KMS-11 (cell line): Measurements from ENCODE around the gene RIF1.
A peak's percentile ranks its signal among the peaks of the same experiment; 100 is the strongest.

Experiments
- H2AFZ ChIP-seq: fragments of 200-600 bp; sonication (generic); 2 replicates; pipeline ENCODE4 v1.6.1; 2016; ENCODE audit warnings: antibody characterized with exemption, mixed run types, low read depth
- H3K27ac ChIP-seq: fragments of 200-600 bp; sonication (generic); 2 replicates; pipeline ENCODE4 v1.6.1; 2016; ENCODE audit warnings: mild to moderate bottlenecking, mixed run types
- H3K27me3 ChIP-seq: fragments of 200-600 bp; sonication (generic); 2 replicates; pipeline ENCODE4 v1.6.1; 2017; ENCODE audit warnings: mild to moderate bottlenecking, low read depth, mixed run types, moderate library complexity; ENCODE audit not compliant: insufficient read depth
- H3K36me3 ChIP-seq: fragments of 200-600 bp; sonication (generic); 2 replicates; pipeline ENCODE4 v1.6.1; 2017; ENCODE audit warnings: mild to moderate bottlenecking, mixed run types; ENCODE audit not compliant: insufficient read depth
- H3K4me1 ChIP-seq: fragments of 200-600 bp; sonication (generic); 2 replicates; pipeline ENCODE4 v1.6.1; 2016; ENCODE audit warnings: mild to moderate bottlenecking, low read depth, mixed run types; ENCODE audit not compliant: poor library complexity, severe bottlenecking
- H3K4me2 ChIP-seq: fragments of 200-600 bp; sonication (generic); 2 replicates; pipeline ENCODE4 v1.7.0; 2016; ENCODE audit warnings: mild to moderate bottlenecking, mixed run types
- H3K4me3 ChIP-seq: fragments of 200-600 bp; sonication (generic); IDR thresholded peaks from 2 replicates; pipeline ENCODE4 v1.6.1; 2017; ENCODE audit warnings: low read depth, low read length, mixed read lengths; ENCODE audit not compliant: insufficient read depth
- H3K79me2 ChIP-seq: fragments of 200-600 bp; sonication (generic); 2 replicates; pipeline ENCODE4 v1.6.1; 2016; ENCODE audit warnings: low read depth, mixed run types; ENCODE audit not compliant: insufficient read depth
- H3K9ac ChIP-seq: fragments of 200-600 bp; sonication (generic); 2 replicates; pipeline ENCODE4 v1.6.1; 2016; ENCODE audit warnings: mild to moderate bottlenecking, mixed run types
- H4K20me1 ChIP-seq: fragments of 200-600 bp; sonication (generic); 2 replicates; pipeline ENCODE4 v1.6.1; 2016; ENCODE audit warnings: mild to moderate bottlenecking, mixed run types; ENCODE audit not compliant: insufficient read depth
- TF ChIP-seq, protein P1 (sequence below): fragments of 200-600 bp; sonication (generic); conservative IDR thresholded peaks from 2 replicates; pipeline ENCODE4 v1.6.1; 2017; ENCODE audit warnings: low read depth, mild to moderate bottlenecking, antibody characterized with exemption, low read length, moderate library complexity, mixed read lengths

RIF1 gene

DNA sequence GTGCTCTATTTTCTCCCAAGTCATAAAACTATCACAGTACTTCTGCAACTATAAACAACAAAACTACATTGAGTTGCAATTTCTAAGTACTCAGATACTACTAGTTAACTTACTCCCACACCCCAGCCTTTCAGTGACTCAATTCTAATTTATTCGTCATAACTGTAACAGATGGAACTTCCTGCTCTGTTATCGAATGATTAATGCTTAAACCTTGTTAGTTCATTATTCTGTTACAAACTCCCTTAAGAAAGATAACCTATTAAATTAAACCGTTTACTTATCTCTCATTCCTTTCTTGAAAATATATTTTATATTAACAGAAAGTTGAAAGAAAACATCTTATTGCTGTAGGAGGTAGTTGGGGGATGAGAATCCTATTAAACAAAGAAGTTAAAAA, 35.3 kb upstream of the RIF1 start:
- Histone ChIP-seq H4K20me1 (no peaks in the 10 kb centered on the region), H3K9ac (no peak overlapping the region), H3K79me2 (no peaks in the 10 kb centered on the region), H3K36me3 (no peaks in the 10 kb centered on the region), H3K27me3 (no peaks in the 10 kb centered on the region), H3K27ac (no peak overlapping the region), H2AFZ (no peak overlapping the region), H3K4me1 (no peaks in the 10 kb centered on the region), H3K4me3 (no peak overlapping the region), H3K4me2 (no peak overlapping the region)
- TF ChIP-seq, protein P1, sequence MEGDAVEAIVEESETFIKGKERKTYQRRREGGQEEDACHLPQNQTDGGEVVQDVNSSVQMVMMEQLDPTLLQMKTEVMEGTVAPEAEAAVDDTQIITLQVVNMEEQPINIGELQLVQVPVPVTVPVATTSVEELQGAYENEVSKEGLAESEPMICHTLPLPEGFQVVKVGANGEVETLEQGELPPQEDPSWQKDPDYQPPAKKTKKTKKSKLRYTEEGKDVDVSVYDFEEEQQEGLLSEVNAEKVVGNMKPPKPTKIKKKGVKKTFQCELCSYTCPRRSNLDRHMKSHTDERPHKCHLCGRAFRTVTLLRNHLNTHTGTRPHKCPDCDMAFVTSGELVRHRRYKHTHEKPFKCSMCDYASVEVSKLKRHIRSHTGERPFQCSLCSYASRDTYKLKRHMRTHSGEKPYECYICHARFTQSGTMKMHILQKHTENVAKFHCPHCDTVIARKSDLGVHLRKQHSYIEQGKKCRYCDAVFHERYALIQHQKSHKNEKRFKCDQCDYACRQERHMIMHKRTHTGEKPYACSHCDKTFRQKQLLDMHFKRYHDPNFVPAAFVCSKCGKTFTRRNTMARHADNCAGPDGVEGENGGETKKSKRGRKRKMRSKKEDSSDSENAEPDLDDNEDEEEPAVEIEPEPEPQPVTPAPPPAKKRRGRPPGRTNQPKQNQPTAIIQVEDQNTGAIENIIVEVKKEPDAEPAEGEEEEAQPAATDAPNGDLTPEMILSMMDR: no peak

DNA sequence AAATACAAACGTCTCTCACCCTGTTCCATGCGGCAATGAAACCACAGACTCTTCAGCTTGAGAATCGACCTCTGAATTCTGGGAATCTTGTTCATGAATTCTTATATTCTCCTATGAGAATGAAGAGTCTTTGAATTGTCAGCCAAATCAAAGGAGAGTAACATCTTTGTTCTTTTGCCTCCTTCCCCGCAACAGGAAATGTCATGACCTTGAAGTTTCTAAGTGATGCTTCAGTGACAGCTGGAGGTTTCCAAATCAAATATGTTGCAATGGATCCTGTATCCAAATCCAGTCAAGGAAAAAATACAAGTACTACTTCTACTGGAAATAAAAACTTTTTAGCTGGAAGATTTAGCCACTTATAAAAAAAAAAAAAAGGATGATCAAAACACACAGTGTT, 30.5 kb upstream of the RIF1 start:
- Histone ChIP-seq H3K79me2 (no peaks in the 10 kb centered on the region), H3K4me2 (no peak overlapping the region), H4K20me1 (no peaks in the 10 kb centered on the region), H3K36me3 (no peaks in the 10 kb centered on the region), H3K9ac (no peak overlapping the region), H2AFZ (no peak overlapping the region), H3K27ac (no peak overlapping the region), H3K4me3 (no peak overlapping the region), H3K27me3 (no peaks in the 10 kb centered on the region), H3K4me1 (peaks cover 9% of the 10 kb centered on the region)
- TF ChIP-seq, protein P1: no peak

- Histone ChIP-seq H3K27me3 (no peaks in the 10 kb centered on the region), H3K9ac (no peak overlapping the region), H3K36me3 (no peaks in the 10 kb centered on the region), H4K20me1 (no peaks in the 10 kb centered on the region), H3K4me2 (0 out of 2 replicates have a peak overlapping the region, but pooled peaks have one; percentile 15), H3K4me3 (no peak overlapping the region), H2AFZ (0 out of 2 replicates have a peak overlapping the region, but pooled peaks have one; percentile 20), H3K4me1 (peaks cover 9% of the 10 kb centered on the region), H3K79me2 (no peaks in the 10 kb centered on the region), H3K27ac (no peak overlapping the region)
- TF ChIP-seq, protein P1: no peak
Observed at GRCh38 chr2:151380580-151381235, 29.0 kb upstream of the RIF1 start.

GRCh38 chr2:151381266-151381665, 28.4 kb upstream of the RIF1 start:
- no peaks in the 10 kb centered on the region for H3K36me3 ChIP-seq
- H3K79me2 ChIP-seq: no peaks in the 10 kb centered on the region
- no peak overlapping the region for H3K4me3 ChIP-seq
- H3K9ac ChIP-seq: no peak overlapping the region
- H2AFZ ChIP-seq: no peak overlapping the region
- TF ChIP-seq, protein P1: no peak
- H3K27ac ChIP-seq: no peak overlapping the region
- H3K4me1 ChIP-seq: peaks cover 9% of the 10 kb centered on the region
- no peak overlapping the region for H3K4me2 ChIP-seq
- no peaks in the 10 kb centered on the region for H4K20me1 ChIP-seq
- no peaks in the 10 kb centered on the region for H3K27me3 ChIP-seq
